GM12878 (cell line): Measurements from ENCODE around the gene SKIDA1. TPM values are rescaled to one million over a fixed set of nuclear protein-coding genes. Genes with fewer than 3 reads are reported as not detected.
A peak's percentile ranks its signal among the peaks of the same experiment; 100 is the strongest.

ENCODE experiments used
- ATF2 ChIP-seq: IDR thresholded peaks from 2 replicates; pipeline ENCODE4 v1.6.1; 2012; ENCODE audit warnings: low read length, inconsistent platforms
- CBX5 ChIP-seq: sonication (generic); IDR thresholded peaks from 2 replicates; pipeline ENCODE4 v1.6.1; 2016; ENCODE audit warnings: low read depth, moderate library complexity, mild to moderate bottlenecking, inconsistent platforms
- CHD4 ChIP-seq: fragments of 200-600 bp; sonication (generic); IDR thresholded peaks from 2 replicates; pipeline ENCODE4 v1.6.1; 2016; ENCODE audit warnings: mild to moderate bottlenecking
- E4F1 ChIP-seq: fragments of 450-650 bp; IDR thresholded peaks from 2 replicates; pipeline ENCODE4 v1.6.1; 2018; ENCODE audit warnings: borderline replicate concordance, mild to moderate bottlenecking; ENCODE audit not compliant: partially characterized antibody
- IKZF2 ChIP-seq, 2 experiments: fragments of 450-650 bp; IDR thresholded peaks; 2 replicates each; pipeline ENCODE4 v1.6.1; 2017; ENCODE audit warnings: mild to moderate bottlenecking in 2 of 2, moderate library complexity in 2 of 2
- IRF3 ChIP-seq: fragments of 450-650 bp; IDR thresholded peaks from 2 replicates; pipeline ENCODE4 v1.6.1; 2014; ENCODE audit warnings: mild to moderate bottlenecking
- IRF5 ChIP-seq: fragments of 450-650 bp; IDR thresholded peaks from 2 replicates; pipeline ENCODE4 v1.6.1; 2017; ENCODE audit warnings: borderline replicate concordance
- NR2C1 ChIP-seq: fragments of 450-650 bp; IDR thresholded peaks from 2 replicates; pipeline ENCODE4 v1.6.1; 2017; ENCODE audit warnings: antibody characterized with exemption, mild to moderate bottlenecking, moderate library complexity
- SMARCA5 ChIP-seq: fragments of 450-650 bp; IDR thresholded peaks from 2 replicates; pipeline ENCODE4 v1.6.1; 2017; ENCODE audit warnings: mild to moderate bottlenecking
- TCF3 ChIP-seq: IDR thresholded peaks from 2 replicates; pipeline ENCODE4 v1.6.1; 2012; ENCODE audit warnings: low read depth, mild to moderate bottlenecking, low read length, borderline replicate concordance; ENCODE audit not compliant: insufficient read depth
- ZBTB4 ChIP-seq: fragments of 450-650 bp; formaldehyde crosslinking; IDR thresholded peaks from 2 replicates; pipeline ENCODE4 v1.4.0; 2022; ENCODE audit warnings: mild to moderate bottlenecking, moderate library complexity
- polyA plus RNA-seq, 11 experiments: library from polyadenylated mRNA; depleted of rRNA in 4 of 11; unstranded in 6 of 11; stranded (reverse) in 5 of 11; fragments of >200 nt; fragmentation: Nextera tagmentation in 4 of 11; fragmentation: Illumina TruSeq in 1 of 11; extraction: Ambion mirVana in 4 of 11; extraction: Trizol in 1 of 11; gene quantifications; 1 replicate in 1 of 11; 2 replicates in 10 of 11; pipeline versions ENCODE4 v1.2.1 to v1.2.3, GENCODE V29; 2011 to 2016; ENCODE audit warnings: inconsistent platforms in 2 of 11, missing spikeins in 2 of 11, low read depth in 1 of 11
- total RNA-seq, 4 experiments: library from RNA; depleted of rRNA in 3 of 4; stranded (reverse); fragments of >200 nt in 3 of 4; fragmentation: Illumina TruSeq in 1 of 4; extraction: Trizol in 1 of 4; gene quantifications; 2 replicates each; pipeline versions ENCODE4 v1.2.1 to v1.2.3, GENCODE V29; 2013 to 2021
- TF ChIP-seq, protein P1 (sequence below), 3 experiments: IDR thresholded peaks in 2 of 3; conservative IDR thresholded peaks in 1 of 3; 2 replicates each; pipeline ENCODE4 v1.5.1; 2011; ENCODE audit warnings: low read depth in 3 of 3, low read length in 3 of 3, mild to moderate bottlenecking in 3 of 3, control low read depth in 2 of 3, moderate library complexity in 2 of 3, inconsistent platforms in 1 of 3, mixed read lengths in 1 of 3; ENCODE audit not compliant: control insufficient read depth in 2 of 3, insufficient read depth in 1 of 3; ENCODE audit errors: extremely low read depth in 1 of 3
- TF ChIP-seq, protein P2 (sequence below): fragments of 450-650 bp; IDR thresholded peaks from 2 replicates; pipeline ENCODE4 v1.6.1; 2017; ENCODE audit warnings: mild to moderate bottlenecking

The SKIDA1 gene
- total and polyA plus RNA-seq, 10 of the 15 experiments (the other 5 are each of a cell fraction or from before 2014, with no cell fraction given): 0.05 to 0.90 (median 0.28) TPM

GRCh38 chr10:21534604-21535493 is 9.4 kb upstream of the SKIDA1 start (continued):
- TF ChIP-seq, protein P1, sequence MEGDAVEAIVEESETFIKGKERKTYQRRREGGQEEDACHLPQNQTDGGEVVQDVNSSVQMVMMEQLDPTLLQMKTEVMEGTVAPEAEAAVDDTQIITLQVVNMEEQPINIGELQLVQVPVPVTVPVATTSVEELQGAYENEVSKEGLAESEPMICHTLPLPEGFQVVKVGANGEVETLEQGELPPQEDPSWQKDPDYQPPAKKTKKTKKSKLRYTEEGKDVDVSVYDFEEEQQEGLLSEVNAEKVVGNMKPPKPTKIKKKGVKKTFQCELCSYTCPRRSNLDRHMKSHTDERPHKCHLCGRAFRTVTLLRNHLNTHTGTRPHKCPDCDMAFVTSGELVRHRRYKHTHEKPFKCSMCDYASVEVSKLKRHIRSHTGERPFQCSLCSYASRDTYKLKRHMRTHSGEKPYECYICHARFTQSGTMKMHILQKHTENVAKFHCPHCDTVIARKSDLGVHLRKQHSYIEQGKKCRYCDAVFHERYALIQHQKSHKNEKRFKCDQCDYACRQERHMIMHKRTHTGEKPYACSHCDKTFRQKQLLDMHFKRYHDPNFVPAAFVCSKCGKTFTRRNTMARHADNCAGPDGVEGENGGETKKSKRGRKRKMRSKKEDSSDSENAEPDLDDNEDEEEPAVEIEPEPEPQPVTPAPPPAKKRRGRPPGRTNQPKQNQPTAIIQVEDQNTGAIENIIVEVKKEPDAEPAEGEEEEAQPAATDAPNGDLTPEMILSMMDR (IDR thresholded peaks at IDR 0.05 in 2 of 3, conservative IDR thresholded peaks at IDR 0.05 in 1 of 3; ENCODE audit: control insufficient read depth in 2 of 3, extremely low read depth in 1 of 3, insufficient read depth in 1 of 3, low read depth in 3 of 3, low read length in 3 of 3): peak in 2 of 3 experiments; percentile 8 to 12; a peak in 1 of 6 replicates
- TF ChIP-seq TCF3: no peak
- TF ChIP-seq SMARCA5: peak; percentile 81
- TF ChIP-seq IKZF2 (IDR thresholded peaks at IDR 0.05): no peak; a peak in 1 of 4 replicates
- no peak for TF ChIP-seq ZBTB4 (CRISPR knock-in tag)
- TF ChIP-seq, protein P2, sequence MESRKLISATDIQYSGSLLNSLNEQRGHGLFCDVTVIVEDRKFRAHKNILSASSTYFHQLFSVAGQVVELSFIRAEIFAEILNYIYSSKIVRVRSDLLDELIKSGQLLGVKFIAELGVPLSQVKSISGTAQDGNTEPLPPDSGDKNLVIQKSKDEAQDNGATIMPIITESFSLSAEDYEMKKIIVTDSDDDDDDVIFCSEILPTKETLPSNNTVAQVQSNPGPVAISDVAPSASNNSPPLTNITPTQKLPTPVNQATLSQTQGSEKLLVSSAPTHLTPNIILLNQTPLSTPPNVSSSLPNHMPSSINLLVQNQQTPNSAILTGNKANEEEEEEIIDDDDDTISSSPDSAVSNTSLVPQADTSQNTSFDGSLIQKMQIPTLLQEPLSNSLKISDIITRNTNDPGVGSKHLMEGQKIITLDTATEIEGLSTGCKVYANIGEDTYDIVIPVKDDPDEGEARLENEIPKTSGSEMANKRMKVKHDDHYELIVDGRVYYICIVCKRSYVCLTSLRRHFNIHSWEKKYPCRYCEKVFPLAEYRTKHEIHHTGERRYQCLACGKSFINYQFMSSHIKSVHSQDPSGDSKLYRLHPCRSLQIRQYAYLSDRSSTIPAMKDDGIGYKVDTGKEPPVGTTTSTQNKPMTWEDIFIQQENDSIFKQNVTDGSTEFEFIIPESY: no peak
- TF ChIP-seq ATF2: no peak
- no peak for TF ChIP-seq CBX5
- TF ChIP-seq CHD4: no peak
- TF ChIP-seq IRF5: no peak
- 0 out of 2 replicates have a peak, but pooled peaks have one; percentile 13 for TF ChIP-seq NR2C1
- no peak for TF ChIP-seq E4F1
- TF ChIP-seq IRF3: no peak
